AG04450 (cell line): ENCODE data around the gene SLC25A45. TPM values are rescaled to one million over a fixed set of nuclear protein-coding genes. Genes with fewer than 3 reads are reported as not detected.

Source experiments
- CTCF ChIA-PET: fragments of 300-600, 350-600 bp; formaldehyde crosslinking; extraction: SDS; loops from one replicate; lab custom pipeline; 2022; ENCODE audit warnings: antibody characterized with exemption, inconsistent platforms; lab: Charles Lee
- POLR2A ChIA-PET: fragments of 350-600 bp; formaldehyde crosslinking; extraction: SDS; loops from one replicate; lab custom pipeline; 2021; ENCODE audit warnings: antibody characterized with exemption, inconsistent platforms; lab: Yijun Ruan, JAX
- DNase-seq: peaks from one replicate; pipeline ENCODE4 v3.0.0-alpha.2; 2011; ENCODE audit warnings: low read depth, low spot score
- H3K27ac ChIP-seq: one replicate; pipeline ENCODE4 v1.5.1; 2012; ENCODE audit warnings: low read depth, low read length, control low read depth
- H3K27me3 ChIP-seq: one replicate; pipeline ENCODE4 v1.6.0; 2012; ENCODE audit warnings: low read length; ENCODE audit not compliant: control insufficient read depth, insufficient read depth
- H3K4me3 ChIP-seq: 2 replicates; pipeline ENCODE4 v1.5.1; 2011; ENCODE audit warnings: mild to moderate bottlenecking, low read depth, low read length, control low read depth
- H3K9me3 ChIP-seq: 2 replicates; pipeline ENCODE4 v1.5.1; 2012; ENCODE audit warnings: low read length; ENCODE audit not compliant: control insufficient read depth, insufficient read depth
- polyA plus RNA-seq: library from polyadenylated mRNA; depleted of rRNA; stranded (reverse); fragments of >200 nt; gene quantifications from 2 replicates; pipeline ENCODE4 v1.2.3, GENCODE V29; 2011
- TF ChIP-seq, protein P1 (sequence below): IDR thresholded peaks from 2 replicates; pipeline ENCODE4 v1.5.1; 2011; ENCODE audit warnings: low read depth, low read length, control low read depth, inconsistent platforms

The SLC25A45 gene
- polyA plus RNA-seq, 1 experiment: 0.76 TPM

DNA sequence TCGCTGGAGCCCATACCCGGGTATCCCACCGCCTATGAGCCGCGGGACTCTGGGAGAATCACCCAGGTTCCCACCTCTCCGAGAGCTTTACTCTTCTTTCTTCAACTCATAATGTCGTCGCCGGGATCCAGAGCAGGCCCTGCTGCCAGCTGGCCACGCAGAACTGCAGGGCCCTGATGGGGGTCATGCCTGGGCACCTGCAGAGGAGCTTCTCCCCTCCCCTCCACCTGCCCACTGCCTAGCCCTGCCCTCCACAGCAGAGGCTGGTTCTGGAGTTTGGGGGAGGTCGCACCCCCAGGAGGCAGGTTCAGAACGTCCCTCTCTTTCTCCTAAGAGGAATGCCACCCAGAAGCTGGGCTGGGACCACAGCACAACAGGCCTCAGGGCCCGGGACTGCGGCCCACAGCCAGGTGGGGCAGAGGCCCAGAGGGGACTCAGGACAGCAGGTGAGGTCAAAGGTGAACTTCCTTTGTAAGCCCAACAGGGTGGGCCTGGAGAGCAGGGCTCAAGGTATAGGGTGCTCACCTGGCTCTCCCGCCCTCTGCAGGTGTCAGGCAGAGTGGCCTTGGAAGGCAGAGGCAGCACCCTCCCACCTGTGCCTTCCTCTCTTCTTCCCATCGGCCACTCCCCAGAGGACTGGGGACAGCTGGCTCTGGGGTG lies 1.9 kb downstream of the SLC25A45 start:
- Histone ChIP-seq H3K4me3 (no peak overlapping the region), H3K27me3 (no peaks in the 10 kb centered on the region), H3K9me3 (no peaks in the 10 kb centered on the region), H3K27ac (no peak overlapping the region)
- ChIA-PET CTCF (no interaction called here), POLR2A (interaction anchor here (5.2 kb wide), 1 partner anchor 42 kb away, joined by 50 read pairs; the partner anchor contains the start of gene NEAT1)
- TF ChIP-seq, protein P1, sequence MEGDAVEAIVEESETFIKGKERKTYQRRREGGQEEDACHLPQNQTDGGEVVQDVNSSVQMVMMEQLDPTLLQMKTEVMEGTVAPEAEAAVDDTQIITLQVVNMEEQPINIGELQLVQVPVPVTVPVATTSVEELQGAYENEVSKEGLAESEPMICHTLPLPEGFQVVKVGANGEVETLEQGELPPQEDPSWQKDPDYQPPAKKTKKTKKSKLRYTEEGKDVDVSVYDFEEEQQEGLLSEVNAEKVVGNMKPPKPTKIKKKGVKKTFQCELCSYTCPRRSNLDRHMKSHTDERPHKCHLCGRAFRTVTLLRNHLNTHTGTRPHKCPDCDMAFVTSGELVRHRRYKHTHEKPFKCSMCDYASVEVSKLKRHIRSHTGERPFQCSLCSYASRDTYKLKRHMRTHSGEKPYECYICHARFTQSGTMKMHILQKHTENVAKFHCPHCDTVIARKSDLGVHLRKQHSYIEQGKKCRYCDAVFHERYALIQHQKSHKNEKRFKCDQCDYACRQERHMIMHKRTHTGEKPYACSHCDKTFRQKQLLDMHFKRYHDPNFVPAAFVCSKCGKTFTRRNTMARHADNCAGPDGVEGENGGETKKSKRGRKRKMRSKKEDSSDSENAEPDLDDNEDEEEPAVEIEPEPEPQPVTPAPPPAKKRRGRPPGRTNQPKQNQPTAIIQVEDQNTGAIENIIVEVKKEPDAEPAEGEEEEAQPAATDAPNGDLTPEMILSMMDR: no peak
- DNase-seq: no peak

DNA sequence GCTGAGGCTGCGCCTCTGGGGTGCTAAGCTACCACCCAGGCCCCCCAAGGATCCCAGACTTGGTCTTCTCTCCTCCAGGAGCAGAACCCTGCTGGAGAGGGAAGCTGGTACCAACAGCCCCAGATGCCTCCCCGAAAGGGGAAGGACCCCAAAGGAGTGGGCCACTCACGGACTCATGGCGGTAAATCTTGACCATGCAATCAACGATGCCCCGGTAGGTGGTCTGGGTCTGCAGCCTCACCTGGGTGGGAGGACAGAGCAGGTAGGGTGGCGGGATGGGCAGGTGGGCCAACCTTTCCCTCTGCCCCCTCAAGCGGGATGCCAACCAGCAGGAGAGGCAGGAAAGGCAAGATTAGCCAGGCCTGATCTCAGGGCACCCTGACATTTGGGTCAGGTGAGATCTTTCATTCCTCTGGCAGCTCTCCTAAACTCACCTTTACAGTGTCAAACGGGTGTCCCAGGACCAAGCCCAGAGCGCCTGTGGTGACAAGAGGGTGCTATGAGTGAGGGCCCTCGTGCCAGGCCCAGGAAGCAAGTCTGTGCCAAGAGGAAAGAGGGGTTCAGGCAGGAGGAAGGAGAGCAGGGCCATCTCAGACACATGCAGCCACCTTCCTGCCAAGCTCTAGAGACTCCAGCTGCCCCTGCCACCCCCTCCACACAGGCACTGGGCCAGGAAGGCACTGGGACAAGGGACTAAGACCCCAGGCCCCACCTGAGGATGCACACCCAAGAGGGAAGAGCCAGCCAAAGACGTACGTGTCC lies 2.6 kb downstream of the SLC25A45 start:
- TF ChIP-seq, protein P1: no peak
- H3K4me3 ChIP-seq: no peak overlapping the region
- ChIA-PET POLR2A (interaction anchor here (1.3 to 5.2 kb wide), 2 partner anchors 43 to 128 kb away, joined by 4 to 50 read pairs; partner anchors contain the start of gene NEAT1), CTCF (no interaction called here)
- H3K27ac ChIP-seq: no peak overlapping the region
- DNase-seq: no peak
- no peaks in the 10 kb centered on the region for H3K27me3 ChIP-seq
- no peaks in the 10 kb centered on the region for H3K9me3 ChIP-seq

DNA sequence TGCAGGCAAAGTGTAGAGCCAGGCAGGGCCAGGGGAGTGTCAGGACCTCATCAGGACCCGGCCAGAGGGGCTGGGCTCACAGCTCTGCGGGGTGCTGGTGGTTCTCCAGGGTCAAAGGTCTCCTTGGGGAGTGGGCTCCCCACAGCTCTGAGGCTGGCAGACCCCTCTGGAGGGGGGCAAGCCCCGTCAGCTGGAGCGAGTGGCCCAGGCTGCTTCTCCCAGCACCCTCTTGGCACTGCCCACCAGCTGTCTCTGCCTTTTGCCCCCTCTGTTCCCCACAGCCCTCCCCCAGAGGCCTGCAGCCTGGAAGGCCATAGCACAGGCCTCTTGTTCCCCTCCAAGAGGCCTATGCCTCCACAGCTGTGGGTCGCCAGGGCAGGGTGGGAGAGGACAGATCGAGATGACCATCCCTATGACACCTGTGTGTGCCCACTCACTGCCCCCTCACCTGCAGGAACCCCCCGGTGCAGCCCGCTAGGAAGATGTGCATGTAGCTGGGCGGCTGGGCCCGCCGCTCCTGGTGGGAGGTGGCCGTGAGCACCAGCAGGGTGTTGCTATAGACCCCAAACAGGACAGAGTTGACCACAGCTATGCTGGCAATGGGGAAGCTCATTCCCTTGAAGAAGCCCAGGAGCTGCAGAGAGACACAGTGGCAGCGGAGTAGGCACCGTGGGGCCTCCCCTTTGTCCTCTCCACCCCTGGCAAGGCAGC lies 3.4 kb downstream of the SLC25A45 start:
- Histone ChIP-seq H3K27me3 (no peaks in the 10 kb centered on the region), H3K9me3 (no peaks in the 10 kb centered on the region), H3K4me3 (no peak overlapping the region), H3K27ac (no peak overlapping the region)
- CTCF ChIA-PET: interaction anchor here (1.6 kb wide), 1 partner anchor 37 kb away, joined by 5 read pairs; no protein-coding TSS in a partner anchor
- DNase-seq: no peak
- POLR2A ChIA-PET: interaction anchor here (1.3 to 5.2 kb wide), 2 partner anchors 44 to 129 kb away, joined by 4 to 50 read pairs; partner anchors contain the start of gene NEAT1
- TF ChIP-seq, protein P1: no peak

DNA sequence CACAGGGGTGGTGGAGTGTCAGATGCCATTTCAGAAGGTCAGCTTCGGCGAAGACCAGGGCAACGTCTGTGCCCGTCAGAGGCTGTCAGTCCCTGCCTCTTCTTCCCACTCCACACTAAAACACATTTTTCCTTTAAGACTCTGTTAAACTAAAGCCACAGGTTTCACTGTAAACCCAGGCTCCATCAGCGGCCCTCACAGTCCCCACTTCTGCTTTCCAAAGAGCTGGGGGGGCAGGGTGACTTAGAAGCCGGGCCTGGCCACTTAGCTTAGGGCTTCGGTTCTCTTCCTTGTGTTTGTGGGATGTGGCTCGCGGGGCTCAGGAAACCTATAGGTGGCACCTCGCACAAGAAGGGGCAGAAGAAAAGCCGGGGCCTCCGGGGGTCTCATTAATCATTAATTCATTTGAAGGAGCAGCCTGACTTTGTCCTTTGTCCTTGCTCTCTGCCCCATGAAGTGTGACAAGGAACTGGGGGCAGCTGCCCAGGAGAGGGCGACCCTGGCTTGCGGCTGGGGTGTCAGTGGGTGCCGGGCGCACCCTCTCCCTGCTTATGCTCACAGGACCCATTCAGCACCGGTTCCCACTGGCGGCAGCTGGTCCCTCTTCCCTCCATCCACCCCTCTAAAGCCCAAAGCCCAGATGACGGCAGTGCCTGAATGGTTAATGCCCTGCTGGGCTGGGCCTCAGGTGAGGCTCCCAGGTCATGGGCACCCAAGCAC lies 4.1 kb downstream of the SLC25A45 start:
- TF ChIP-seq, protein P1: no peak
- no peak overlapping the region for H3K4me3 ChIP-seq
- ChIA-PET CTCF (interaction anchor here (1.6 kb wide), 1 partner anchor 38 kb away, joined by 5 read pairs; no protein-coding TSS in a partner anchor), POLR2A (interaction anchor here (0.8 to 1.3 kb wide), 2 partner anchors 45 to 130 kb away, joined by 3 to 4 read pairs; no protein-coding TSS in a partner anchor)
- H3K27ac ChIP-seq: no peak overlapping the region
- H3K9me3 ChIP-seq: no peaks in the 10 kb centered on the region
- no peaks in the 10 kb centered on the region for H3K27me3 ChIP-seq
- no peak for DNase-seq
